Gastrocnemius medialis (tissue), 4 donors: ENCODE results near the gene GSK3A. TPM values are rescaled to one million over a fixed set of nuclear protein-coding genes. Genes with fewer than 3 reads are reported as not detected.

ENCODE experiments used
- ATAC-seq, 2 donors: fragments of 150-250 bp; one replicate each; pipeline ENCODE4 v1.9.1; 2016
- DNase-seq, 2 donors: peaks; one replicate each; pipeline ENCODE4 v3.0.0-alpha.2; 2019
- H3K27ac ChIP-seq, 4 donors: fragments of 200-600 bp; sonication (generic); 1 replicate in 1 of 4; 2 replicates in 3 of 4; pipeline ENCODE4 v1.5.1; 2016 to 2018; ENCODE audit warnings: mild to moderate bottlenecking in 2 of 4, moderate library complexity in 1 of 4
- H3K27me3 ChIP-seq, 3 donors: fragments of 200-600 bp; sonication (generic) in 2 of 3; 1 replicate in 1 of 3; 2 replicates in 2 of 3; pipeline versions ENCODE4 v1.5.1 to v1.6.0; 2016 to 2019; ENCODE audit warnings: mild to moderate bottlenecking in 1 of 3, moderate library complexity in 1 of 3
- H3K36me3 ChIP-seq, 2 donors: fragments of 200-600 bp; sonication (generic) in 1 of 2; one replicate each; pipeline ENCODE4 v1.5.1; 2017 to 2018
- H3K4me1 ChIP-seq, 2 donors: fragments of 200-600 bp; sonication (generic) in 1 of 2; one replicate each; pipeline ENCODE4 v1.5.1; 2016 to 2017; ENCODE audit warnings: mild to moderate bottlenecking in 2 of 2
- H3K4me3 ChIP-seq, 4 donors: fragments of 200-600 bp; sonication (generic) in 3 of 4; 1 replicate in 1 of 4; 2 replicates in 3 of 4; pipeline ENCODE4 v1.5.1; 2016 to 2019; ENCODE audit warnings: mild to moderate bottlenecking in 2 of 4
- H3K9me3 ChIP-seq, 3 donors: fragments of 200-600 bp; sonication (generic) in 2 of 3; 1 replicate in 1 of 3; 2 replicates in 2 of 3; pipeline ENCODE4 v1.5.1; 2016 to 2019
- CTCF ChIP-seq, 5 experiments: fragments of 450-650 bp in 3 of 5; fragments of 200-600 bp in 2 of 5; sonication (generic) in 2 of 5; IDR thresholded peaks in 4 of 5; conservative IDR thresholded peaks in 1 of 5; 1 replicate in 4 of 5; 2 replicates in 1 of 5; pipeline ENCODE4 v1.5.1; 2016 to 2019; ENCODE audit warnings: antibody characterized with exemption in 5 of 5, mild to moderate bottlenecking in 3 of 5, moderate library complexity in 3 of 5
- POLR2A ChIP-seq, 2 donors: fragments of 450-650 bp; IDR thresholded peaks; one replicate each; pipeline ENCODE4 v1.6.1; 2017; ENCODE audit warnings: antibody characterized with exemption in 2 of 2, mild to moderate bottlenecking in 2 of 2, moderate library complexity in 2 of 2
- in situ Hi-C, 4 donors: fragments of 200-750 bp; cut with MboI; loops; one replicate each; pipeline versions ENCODE4 v1.15.0 to v1.8.0; 2017; ENCODE audit warnings: low sequenced_read_pairs in 4 of 4
- intact Hi-C: fragments of 100-400 bp; cut with DNase I; formaldehyde crosslinking; loops from one replicate; pipeline ENCODE4 v1.15.1; 2023; ENCODE audit warnings: low total_unique reads
- total RNA-seq, 4 donors: library from RNA; depleted of rRNA; stranded (reverse); fragments of >200 nt; gene quantifications; one replicate each; pipeline versions ENCODE4 v1.1.0 to v1.2.3, GENCODE V29; 2016

The GSK3A gene
- total RNA-seq, 4 donors from 2014 or later: 24.2 to 48.0 (median 40.1) TPM

DNA sequence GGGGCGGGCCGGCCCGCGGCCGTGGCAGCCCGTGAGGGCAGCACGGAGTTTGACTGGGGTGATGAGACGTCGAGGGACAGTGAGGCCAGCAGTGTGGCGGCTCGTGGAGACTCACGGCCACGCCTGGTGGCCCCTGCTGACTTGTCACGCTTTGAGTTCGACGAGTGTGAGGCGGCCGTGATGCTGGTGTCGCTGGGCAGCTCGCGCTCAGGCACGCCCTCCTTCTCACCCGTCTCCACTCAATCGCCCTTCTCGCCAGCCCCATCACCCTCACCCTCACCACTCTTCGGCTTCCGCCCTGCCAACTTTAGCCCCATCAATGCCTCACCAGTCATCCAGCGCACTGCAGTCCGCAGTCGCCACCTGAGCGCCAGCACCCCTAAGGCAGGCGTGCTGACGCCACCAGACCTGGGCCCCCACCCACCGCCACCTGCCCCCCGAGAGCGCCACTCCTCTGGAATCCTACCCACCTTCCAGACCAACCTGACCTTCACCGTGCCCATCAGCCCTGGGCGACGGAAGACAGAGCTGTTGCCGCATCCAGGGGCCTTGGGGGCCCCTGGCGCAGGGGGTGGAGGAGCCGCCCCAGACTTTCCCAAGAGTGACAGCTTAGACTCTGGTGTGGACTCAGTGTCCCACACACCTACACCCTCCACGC, 31.1 kb upstream of the GSK3A start:
- no peak for ATAC-seq
- H3K27me3 ChIP-seq: no peaks in the 10 kb centered on the region
- H3K27ac ChIP-seq: peak overlapping the region in 3 of 4 donors; percentile 2 to 97 (median 96)
- H3K9me3 ChIP-seq: no peaks in the 10 kb centered on the region
- TF ChIP-seq CTCF (IDR thresholded peaks at IDR 0.05 in 4 of 5, conservative IDR thresholded peaks at IDR 0.05 in 1 of 5): no peak
- no peak for TF ChIP-seq POLR2A (IDR thresholded peaks at IDR 0.05)
- peaks cover 0 to 33% of the 10 kb centered on the region in 2 donors for H3K36me3 ChIP-seq
- in situ Hi-C loops (no loop called here), intact Hi-C loops (no loop called here)
- peaks cover 54 to 65% of the 10 kb centered on the region in 2 donors for H3K4me1 ChIP-seq
- H3K4me3 ChIP-seq: no peak overlapping the region
- DNase-seq: no peak

- H3K4me1 ChIP-seq: peaks cover 48 to 60% of the 10 kb centered on the region in 2 donors
- in situ Hi-C loops: no loop called here
- H3K27me3 ChIP-seq: no peaks in the 10 kb centered on the region
- no peak overlapping the region for H3K4me3 ChIP-seq
- intact Hi-C loops: no loop called here
- H3K36me3 ChIP-seq: peaks cover 0 to 33% of the 10 kb centered on the region in 2 donors
- H3K27ac ChIP-seq: peak overlapping the region in 3 of 4 donors; percentile 93 to 96 (median 95)
- ATAC-seq: no peak
- H3K9me3 ChIP-seq: no peaks in the 10 kb centered on the region
- no peak for TF ChIP-seq POLR2A (IDR thresholded peaks at IDR 0.05)
- TF ChIP-seq CTCF (IDR thresholded peaks at IDR 0.05 in 4 of 5, conservative IDR thresholded peaks at IDR 0.05 in 1 of 5): no peak
- DNase-seq: no peak
Measured at GRCh38 chr19:42272989-42273406, 30.6 kb upstream of the GSK3A start.

DNA sequence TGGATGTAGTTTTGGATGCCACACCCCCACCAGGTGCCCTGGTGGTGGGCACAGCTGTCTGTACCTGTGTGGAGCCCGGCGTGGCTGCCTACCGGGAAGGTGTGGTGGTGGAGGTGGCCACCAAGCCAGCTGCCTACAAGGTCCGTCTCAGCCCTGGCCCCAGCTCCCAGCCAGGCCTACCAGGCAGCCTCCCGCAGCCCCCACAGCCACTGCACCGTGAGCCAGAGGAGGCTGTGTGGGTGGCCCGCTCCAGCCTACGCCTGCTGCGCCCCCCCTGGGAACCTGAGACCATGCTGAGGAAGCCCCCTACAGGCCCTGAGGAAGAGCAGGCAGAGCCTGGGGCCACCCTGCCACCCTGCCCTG, 30.1 kb upstream of the GSK3A start:
- ATAC-seq (no peak), DNase-seq (no peak)
- peaks cover 48 to 60% of the 10 kb centered on the region in 2 donors for H3K4me1 ChIP-seq
- intact Hi-C loops: no loop called here
- in situ Hi-C loops: no loop called here
- no peak overlapping the region for H3K4me3 ChIP-seq
- H3K9me3 ChIP-seq: no peaks in the 10 kb centered on the region
- H3K27me3 ChIP-seq: no peaks in the 10 kb centered on the region
- peaks cover 0 to 33% of the 10 kb centered on the region in 2 donors for H3K36me3 ChIP-seq
- H3K27ac ChIP-seq: peak overlapping the region; percentile 93 to 96 (median 96)
- TF ChIP-seq POLR2A (IDR thresholded peaks at IDR 0.05) (no peak), CTCF (IDR thresholded peaks at IDR 0.05 in 4 of 5, conservative IDR thresholded peaks at IDR 0.05 in 1 of 5) (no peak)

GRCh38 chr19:42271861-42272534, 29.6 kb upstream of the GSK3A start:
- Histone ChIP-seq H3K36me3 (peaks cover 0 to 33% of the 10 kb centered on the region in 2 donors), H3K9me3 (no peaks in the 10 kb centered on the region), H3K4me3 (no peak overlapping the region), H3K27ac (peak overlapping the region; percentile 93 to 96 (median 96)), H3K4me1 (peaks cover 46 to 55% of the 10 kb centered on the region in 2 donors), H3K27me3 (no peaks in the 10 kb centered on the region)
- no peak for TF ChIP-seq CTCF (IDR thresholded peaks at IDR 0.05 in 4 of 5, conservative IDR thresholded peaks at IDR 0.05 in 1 of 5)
- no peak for TF ChIP-seq POLR2A (IDR thresholded peaks at IDR 0.05)
- DNase-seq: peak in 1 of 2 donors; percentile 13
- in situ Hi-C loops (no loop called here), intact Hi-C loops (no loop called here)
- no peak for ATAC-seq
